Activated CD8-positive, alpha-beta memory T cell treated with anti-CD3 and anti-CD28 coated beads for 48 hours (primary cell): Measurements from ENCODE around the gene PSME3IP1.
"Not testable (repeated sequence)": the region's sequence is repeated elsewhere in the genome, so short reads cannot be mapped to it uniquely, and the experiment has no call there.

Experiments
- DNase-seq, 3 experiments: peaks; one replicate each; pipeline ENCODE4 v3.0.0-alpha.2; 2020; ENCODE audit warnings: low read depth in 2 of 3, low spot score in 2 of 3

PSME3IP1 gene

GRCh38 chr16:57200321-57200720, 14.5 kb upstream of the PSME3IP1 start:
- not testable (repeated sequence) for DNase-seq

- DNase-seq = no peak
Observed at GRCh38 chr16:57196753-57197152, 10.9 kb upstream of the PSME3IP1 start.

GRCh38 chr16:57196286-57196685, 10.4 kb upstream of the PSME3IP1 start:
- DNase-seq = no peak

- no peak for DNase-seq
Observed at GRCh38 chr16:57194512-57194911, 8.7 kb upstream of the PSME3IP1 start.

- no peak for DNase-seq
Observed at GRCh38 chr16:57192720-57193486, 7.1 kb upstream of the PSME3IP1 start.

- DNase-seq = no peak
Observed at GRCh38 chr16:57192146-57192545, 6.3 kb upstream of the PSME3IP1 start.

- no peak for DNase-seq
Observed at GRCh38 chr16:57191056-57191571, 5.3 kb upstream of the PSME3IP1 start.

- no peak for DNase-seq
Observed at GRCh38 chr16:57190136-57190535, 4.3 kb upstream of the PSME3IP1 start.

GRCh38 chr16:57189527-57189926, 3.7 kb upstream of the PSME3IP1 start:
- DNase-seq = not testable (repeated sequence)

GRCh38 chr16:57188711-57189002, 2.8 kb upstream of the PSME3IP1 start:
- no peak for DNase-seq

GRCh38 chr16:57187902-57188710, 2.3 kb upstream of the PSME3IP1 start:
- DNase-seq = not testable (repeated sequence)

GRCh38 chr16:57186872-57187854, 1.3 kb upstream of the PSME3IP1 start:
- peak in 2 of 3 experiments; percentile 2 to 3 for DNase-seq

GRCh38 chr16:57185446-57185944, 344 bp downstream of the PSME3IP1 start:
- peak in 1 of 3 experiments; percentile 20 for DNase-seq

- no peak for DNase-seq
Observed at GRCh38 chr16:57184887-57185445, 873 bp downstream of the PSME3IP1 start.

GRCh38 chr16:57184113-57184512, 1.7 kb downstream of the PSME3IP1 start:
- no peak for DNase-seq

- no peak for DNase-seq
Observed at GRCh38 chr16:57179215-57179828, 6.5 kb downstream of the PSME3IP1 start.

GRCh38 chr16:57178793-57179212, 7.0 kb downstream of the PSME3IP1 start:
- DNase-seq = no peak

- no peak for DNase-seq
Observed at GRCh38 chr16:57178196-57178595, 7.6 kb downstream of the PSME3IP1 start.

GRCh38 chr16:57175896-57176295, 9.9 kb downstream of the PSME3IP1 start:
- DNase-seq = no peak

GRCh38 chr16:57172721-57173290, 13.0 kb downstream of the PSME3IP1 start:
- no peak for DNase-seq
